ENCODE data around the gene AMPH.

GRCh38 chr7:38592737-38593288 lies 38.4 kb downstream of the AMPH start:
- TF ChIP-seq POLR2A (IDR thresholded peaks at IDR 0.05; ENCODE audit: low read depth, low read length) (no peak), POLR2AphosphoS5 (IDR thresholded peaks at IDR 0.05; ENCODE audit: low read depth, low read length) (no peak)

Data from GM12892 (cell line).